ACHN (cell line): ENCODE data around the gene SERPINB5.
"Not testable (repeated sequence)": the region's sequence is repeated elsewhere in the genome, so short reads cannot be mapped to it uniquely, and the experiment has no call there.

ENCODE experiments used
- DNase-seq: peaks from one replicate; pipeline ENCODE4 v3.0.0-alpha.2; 2015
- in situ Hi-C: cut with HindIII; loops from 2 replicates; pipeline ENCODE4 v1.10.0; 2017; ENCODE audit warnings: low sequenced_read_pairs, low pct_ligation_motif_present, low pct_unique_long_range_greater_than_20kb

Gene SERPINB5, protein sequence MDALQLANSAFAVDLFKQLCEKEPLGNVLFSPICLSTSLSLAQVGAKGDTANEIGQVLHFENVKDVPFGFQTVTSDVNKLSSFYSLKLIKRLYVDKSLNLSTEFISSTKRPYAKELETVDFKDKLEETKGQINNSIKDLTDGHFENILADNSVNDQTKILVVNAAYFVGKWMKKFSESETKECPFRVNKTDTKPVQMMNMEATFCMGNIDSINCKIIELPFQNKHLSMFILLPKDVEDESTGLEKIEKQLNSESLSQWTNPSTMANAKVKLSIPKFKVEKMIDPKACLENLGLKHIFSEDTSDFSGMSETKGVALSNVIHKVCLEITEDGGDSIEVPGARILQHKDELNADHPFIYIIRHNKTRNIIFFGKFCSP

DNA sequence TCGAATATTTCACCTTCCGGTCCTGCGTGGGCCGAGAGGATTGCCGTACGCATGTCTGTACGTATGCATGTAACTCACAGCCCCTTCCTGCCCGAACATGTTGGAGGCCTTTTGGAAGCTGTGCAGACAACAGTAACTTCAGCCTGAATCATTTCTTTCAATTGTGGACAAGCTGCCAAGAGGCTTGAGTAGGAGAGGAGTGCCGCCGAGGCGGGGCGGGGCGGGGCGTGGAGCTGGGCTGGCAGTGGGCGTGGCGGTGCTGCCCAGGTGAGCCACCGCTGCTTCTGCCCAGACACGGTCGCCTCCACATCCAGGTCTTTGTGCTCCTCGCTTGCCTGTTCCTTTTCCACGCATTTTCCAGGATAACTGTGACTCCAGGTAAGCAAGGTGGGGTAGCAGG is at the start of gene SERPINB5:
Gene SERPINB5, plus strand, starts transcription at position 291 of the 400 bp plus-strand sequence. CDS start 7,471 bp downstream, outside the sequence.
- no peak for DNase-seq

DNA sequence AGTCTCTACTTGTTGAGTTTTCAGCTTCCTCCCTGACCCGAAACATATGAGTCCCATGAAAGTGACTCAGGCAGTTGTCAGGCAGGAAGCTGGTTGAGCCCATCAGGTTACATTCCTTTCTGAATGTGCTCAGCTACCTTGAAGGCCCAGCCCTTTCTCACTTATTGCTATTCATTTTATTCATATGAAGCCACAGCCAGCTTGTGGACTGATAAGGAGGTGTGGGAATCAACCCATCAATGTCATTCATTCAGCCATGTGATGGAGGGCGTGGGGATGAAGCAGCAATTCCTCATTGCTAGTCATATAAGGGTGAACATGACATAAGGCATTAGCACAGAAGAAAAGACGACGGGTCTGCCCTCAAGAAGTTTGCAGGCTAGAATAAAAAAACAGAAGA is 49.2 kb upstream of the SERPINB5 start:
- in situ Hi-C loops = loop anchor here (25.0 kb wide), 1 partner anchor 390 kb away; no protein-coding TSS in a partner anchor
- peak; percentile 9 for DNase-seq

More for the DNA sequence above, at the start of gene SERPINB5:
- in situ Hi-C loops = no loop called here

DNA sequence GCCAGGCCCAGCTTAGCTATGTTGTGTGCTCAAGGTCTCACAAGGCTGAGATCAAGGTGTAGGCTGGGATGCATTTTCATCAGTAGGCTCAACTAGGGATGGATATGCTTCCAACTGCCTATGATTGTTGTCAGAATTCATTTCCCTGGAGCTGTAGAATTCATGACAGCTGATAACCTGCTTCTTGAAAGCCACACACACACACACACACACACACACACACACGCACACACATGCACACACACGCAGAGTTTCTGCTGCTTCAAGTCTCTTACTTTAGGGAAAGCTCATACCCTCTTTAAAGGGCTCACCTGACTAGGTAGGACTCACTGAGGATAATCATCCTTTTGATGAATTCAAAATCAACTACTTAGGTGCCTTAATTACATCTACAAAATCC is 46.2 kb upstream of the SERPINB5 start:
- in situ Hi-C loops = loop anchor here (25.0 kb wide), 1 partner anchor 393 kb away; no protein-coding TSS in a partner anchor
- DNase-seq = no peak

DNA sequence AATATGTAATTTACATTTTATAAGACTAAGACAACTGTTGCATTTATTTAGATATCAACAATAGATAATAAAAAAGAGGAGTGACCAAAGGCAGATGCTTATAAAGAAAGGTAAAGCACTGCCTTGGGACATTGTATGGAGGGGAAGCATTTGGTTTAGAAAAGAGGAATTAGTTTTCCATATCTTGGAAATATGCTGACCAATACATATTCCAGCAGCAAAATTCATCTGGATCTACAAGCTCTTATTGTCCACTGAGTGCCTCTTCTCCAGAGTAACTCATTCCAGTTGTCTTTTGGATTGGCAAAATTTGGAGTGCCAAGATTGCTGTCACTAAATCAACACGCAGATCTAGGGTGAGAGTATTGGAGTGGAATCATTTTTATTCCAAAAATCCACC is 45.6 kb upstream of the SERPINB5 start:
- in situ Hi-C loops = loop anchor here (25.0 kb wide), 1 partner anchor 394 kb away; no protein-coding TSS in a partner anchor
- no peak for DNase-seq

DNA sequence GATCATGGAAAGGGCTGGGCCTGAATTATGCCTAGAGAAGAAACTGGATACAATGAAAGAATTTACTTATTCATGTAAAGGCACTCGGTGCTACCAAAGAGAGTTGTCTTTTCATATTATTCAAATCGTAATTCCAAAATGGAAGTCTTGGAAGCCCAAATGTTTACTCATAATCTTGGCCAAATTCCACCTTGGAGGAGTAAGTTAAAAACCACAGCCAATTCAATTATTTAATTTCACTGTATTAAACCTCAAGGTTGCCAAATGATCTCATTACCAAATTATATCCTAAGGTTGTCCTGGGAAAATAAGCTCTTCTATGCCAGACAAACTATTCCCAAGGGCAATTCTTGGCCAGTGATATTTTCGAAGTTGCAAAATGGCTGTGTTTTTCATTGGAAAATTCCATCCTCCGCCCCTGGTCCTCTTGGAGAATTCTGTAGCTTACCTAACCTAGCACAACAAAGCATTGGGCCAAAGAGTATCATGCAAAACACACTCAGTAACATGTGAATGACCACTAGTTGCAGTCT is 43.4 kb upstream of the SERPINB5 start:
- no peak for DNase-seq
- in situ Hi-C loops = loop anchor here (25.0 kb wide), 1 partner anchor 396 kb away; no protein-coding TSS in a partner anchor

DNA sequence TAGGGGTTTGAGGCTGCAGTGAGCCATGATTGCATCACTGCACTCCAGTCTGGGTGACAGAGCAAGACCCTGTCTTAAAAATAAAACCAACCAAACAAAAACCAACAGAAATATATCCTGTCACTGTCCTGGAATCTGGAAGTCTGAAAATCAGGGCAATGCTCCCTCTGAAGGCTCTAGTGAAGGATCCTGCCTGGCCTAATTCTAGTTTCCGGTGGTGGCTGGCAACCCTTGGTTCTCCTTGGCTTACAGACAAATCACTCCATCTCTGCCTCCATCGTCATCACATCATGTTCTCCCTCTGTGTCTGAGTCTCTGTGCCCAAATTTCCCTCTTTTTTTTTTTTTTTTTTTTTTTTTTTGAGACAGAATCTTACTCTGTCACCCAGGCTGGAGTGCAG is 38.6 kb upstream of the SERPINB5 start:
- in situ Hi-C loops = loop anchor here (25.0 kb wide), 1 partner anchor 401 kb away; no protein-coding TSS in a partner anchor
- DNase-seq = no peak

DNA sequence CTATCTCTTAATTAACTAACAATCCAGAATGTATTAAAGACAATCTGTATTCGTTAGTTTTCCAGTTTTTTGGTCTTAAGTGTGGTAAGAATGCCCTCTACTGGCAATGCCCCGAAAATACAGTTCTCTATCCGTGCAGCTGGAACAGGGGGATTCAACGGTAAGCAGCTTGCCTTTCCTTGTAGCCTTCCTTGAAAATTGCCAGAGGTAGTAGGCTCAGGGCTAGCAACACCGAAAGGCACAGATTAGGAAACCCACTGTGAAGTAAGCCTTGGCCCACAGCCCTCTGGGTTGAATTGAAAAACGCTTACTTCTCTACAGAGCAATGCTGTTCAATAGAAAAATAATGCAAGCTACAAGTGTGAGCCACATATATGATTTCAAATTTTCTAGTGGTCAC is 37.4 kb upstream of the SERPINB5 start:
- DNase-seq = peak; percentile 57
- in situ Hi-C loops = loop anchor here (25.0 kb wide), 1 partner anchor 402 kb away; no protein-coding TSS in a partner anchor

DNA sequence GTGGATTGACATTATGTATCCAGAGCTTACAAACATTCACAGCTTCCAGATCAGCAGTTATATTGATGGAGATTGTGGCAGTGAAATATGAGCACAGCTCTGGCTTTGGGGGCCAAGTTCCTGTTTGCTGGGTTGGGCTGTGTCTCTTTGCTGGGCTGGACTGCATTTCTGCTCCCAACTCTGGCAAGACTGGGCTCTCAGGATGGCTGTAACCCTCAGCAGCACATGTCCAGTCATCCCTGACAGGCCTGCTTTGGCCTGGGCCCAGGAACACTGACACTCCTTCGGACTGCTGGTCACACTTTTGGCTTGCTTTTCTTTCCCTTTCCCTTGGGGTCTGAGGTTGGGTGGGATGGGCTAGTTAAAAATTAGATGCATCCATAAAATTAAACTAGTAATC is 36.5 kb upstream of the SERPINB5 start:
- peak; percentile 18 for DNase-seq
- in situ Hi-C loops = loop anchor here (25.0 kb wide), 1 partner anchor 403 kb away; no protein-coding TSS in a partner anchor

DNA sequence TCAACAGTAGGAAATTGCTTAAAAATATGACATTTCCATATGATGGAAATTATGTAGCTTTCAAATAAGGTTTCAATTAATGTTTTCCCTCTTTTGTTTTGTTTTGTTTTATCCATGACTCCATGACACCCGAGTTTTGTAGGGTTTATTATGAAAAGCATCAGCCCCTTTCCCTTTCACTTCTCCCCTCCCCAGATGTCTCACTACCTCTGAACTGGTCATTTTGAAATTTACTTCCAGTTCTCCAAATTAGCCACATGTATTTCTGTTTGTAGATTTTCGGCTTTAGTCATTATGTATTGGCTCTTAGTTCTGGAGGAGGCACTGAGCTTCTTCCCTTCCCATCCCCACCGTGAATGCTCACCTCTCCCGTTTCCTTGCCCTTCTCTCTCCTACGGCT is 35.9 kb upstream of the SERPINB5 start:
- in situ Hi-C loops = loop anchor here (25.0 kb wide), 1 partner anchor 404 kb away; no protein-coding TSS in a partner anchor
- no peak for DNase-seq

DNA sequence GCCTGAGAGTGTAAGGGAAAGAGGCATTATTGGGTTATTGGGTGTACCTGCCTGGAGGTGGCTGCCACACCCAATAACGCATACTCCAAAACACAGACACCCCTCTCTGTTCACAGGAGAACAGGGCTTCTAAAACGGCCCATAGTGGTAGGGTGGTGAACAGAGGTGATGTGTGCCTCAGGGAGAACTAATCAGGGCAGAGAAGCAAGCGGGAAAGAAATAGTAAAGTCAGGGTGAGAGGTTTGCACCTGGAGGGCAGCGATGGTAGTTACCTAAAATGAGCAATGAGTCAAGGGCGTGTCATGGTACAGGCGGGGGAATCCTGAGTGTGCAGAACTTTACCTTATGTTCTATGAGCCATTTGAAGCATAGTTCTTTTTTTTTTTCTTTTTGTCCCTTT is 32.9 kb upstream of the SERPINB5 start:
- no peak for DNase-seq
- in situ Hi-C loops = loop anchor here (25.0 kb wide), 1 partner anchor 407 kb away; no protein-coding TSS in a partner anchor

DNA sequence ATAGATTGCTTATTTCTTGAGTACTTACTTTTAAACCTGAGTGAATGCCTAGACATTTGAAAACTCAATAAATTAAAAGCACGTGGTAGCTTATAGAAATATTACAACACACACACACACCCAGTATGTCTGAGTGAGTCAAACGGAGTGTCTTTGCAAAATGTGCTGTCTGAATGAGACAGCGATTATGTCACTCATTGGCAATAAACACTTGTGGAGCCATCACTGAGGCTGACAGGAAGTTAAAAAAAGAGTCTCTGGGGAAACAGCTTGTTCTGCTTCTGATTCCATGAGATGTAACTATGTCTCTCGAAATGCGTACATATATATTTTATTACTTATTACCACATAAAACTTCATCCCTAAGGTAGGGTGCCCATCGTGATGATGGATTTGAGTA is 32.2 kb upstream of the SERPINB5 start:
- no peak for DNase-seq
- in situ Hi-C loops = loop anchor here (25.0 kb wide), 1 partner anchor 407 kb away; no protein-coding TSS in a partner anchor

DNA sequence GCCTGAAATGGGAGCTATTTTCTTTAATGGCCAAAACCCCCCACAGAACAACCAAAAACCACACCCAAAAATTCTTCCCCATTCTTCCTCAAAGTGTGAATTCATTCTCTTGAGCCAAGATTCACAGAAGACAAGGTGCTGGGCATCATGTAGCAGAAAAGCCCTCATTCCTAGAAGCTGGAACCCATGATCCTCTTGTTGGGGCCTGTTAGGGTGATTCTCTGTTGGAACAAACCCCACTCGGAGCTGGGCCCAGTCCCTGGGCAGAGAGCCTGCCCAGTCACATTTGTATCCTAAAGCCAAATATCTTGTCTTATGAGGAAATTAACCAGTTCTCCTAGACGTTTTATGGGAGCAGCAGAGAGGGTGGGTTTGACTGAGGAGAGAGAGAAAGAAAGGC is 31.7 kb upstream of the SERPINB5 start:
- in situ Hi-C loops = loop anchor here (25.0 kb wide), 1 partner anchor 408 kb away; no protein-coding TSS in a partner anchor
- no peak for DNase-seq

DNA sequence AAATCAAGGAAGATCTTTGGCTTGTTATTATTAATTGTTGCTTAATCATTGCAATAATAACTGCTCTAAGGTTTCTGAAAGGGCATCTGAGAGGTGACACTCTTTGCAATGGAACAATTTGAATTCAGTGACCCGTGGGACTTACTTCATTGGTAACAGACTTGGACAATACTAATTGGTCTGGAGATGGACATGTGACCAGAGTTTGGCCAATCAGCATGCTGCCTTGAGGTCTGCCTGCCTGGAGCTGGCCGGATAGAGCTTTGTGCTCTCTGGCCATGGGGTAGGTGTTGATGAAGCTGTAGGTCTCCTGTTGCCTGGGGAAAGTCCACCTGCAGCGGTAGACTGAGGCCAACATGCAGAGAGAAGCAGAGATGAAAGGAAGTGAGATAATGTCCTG is 30.5 kb upstream of the SERPINB5 start:
- in situ Hi-C loops = loop anchor here (25.0 kb wide), 1 partner anchor 409 kb away; no protein-coding TSS in a partner anchor
- no peak for DNase-seq

DNA sequence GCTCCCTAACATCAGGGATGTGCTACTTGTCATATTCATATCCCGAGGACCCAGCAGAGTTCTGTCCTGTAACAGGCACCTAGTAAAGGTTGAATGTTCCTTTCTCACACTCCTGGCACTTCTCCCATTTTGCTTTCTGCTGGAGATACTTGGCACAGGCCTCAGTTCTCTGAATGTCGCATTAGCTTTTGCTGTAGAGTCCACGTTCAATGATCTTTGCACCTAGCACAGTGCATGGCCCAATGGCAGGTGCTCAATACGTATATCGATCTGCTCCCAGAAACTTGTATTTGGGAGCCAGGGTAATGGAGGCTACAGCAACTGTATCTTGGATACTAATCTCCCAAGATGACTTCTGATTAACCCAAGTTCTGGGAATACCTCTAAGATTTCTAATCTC is 29.7 kb upstream of the SERPINB5 start:
- DNase-seq = no peak
- in situ Hi-C loops = loop anchor here (25.0 kb wide), 1 partner anchor 410 kb away; no protein-coding TSS in a partner anchor

DNA sequence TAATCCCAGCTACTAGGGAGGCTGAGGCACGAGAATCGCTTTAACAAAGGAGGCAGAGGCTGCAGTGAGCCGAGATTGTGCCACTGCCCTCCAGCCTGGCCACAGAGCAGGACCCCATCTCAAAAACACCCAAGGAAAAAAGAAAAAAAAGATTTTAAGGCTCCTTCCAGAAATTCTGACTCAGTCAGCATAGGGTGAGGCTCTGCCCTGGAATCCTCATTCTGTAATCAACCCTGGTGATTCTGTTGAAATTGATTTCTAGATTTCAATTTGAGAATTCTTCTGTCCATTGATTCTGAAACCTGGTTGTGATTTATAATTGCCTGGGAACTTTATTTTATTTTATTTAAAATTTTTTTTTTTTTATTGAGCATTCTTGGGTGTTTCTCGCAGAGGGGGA is 27.3 kb upstream of the SERPINB5 start:
- DNase-seq = no peak

DNA sequence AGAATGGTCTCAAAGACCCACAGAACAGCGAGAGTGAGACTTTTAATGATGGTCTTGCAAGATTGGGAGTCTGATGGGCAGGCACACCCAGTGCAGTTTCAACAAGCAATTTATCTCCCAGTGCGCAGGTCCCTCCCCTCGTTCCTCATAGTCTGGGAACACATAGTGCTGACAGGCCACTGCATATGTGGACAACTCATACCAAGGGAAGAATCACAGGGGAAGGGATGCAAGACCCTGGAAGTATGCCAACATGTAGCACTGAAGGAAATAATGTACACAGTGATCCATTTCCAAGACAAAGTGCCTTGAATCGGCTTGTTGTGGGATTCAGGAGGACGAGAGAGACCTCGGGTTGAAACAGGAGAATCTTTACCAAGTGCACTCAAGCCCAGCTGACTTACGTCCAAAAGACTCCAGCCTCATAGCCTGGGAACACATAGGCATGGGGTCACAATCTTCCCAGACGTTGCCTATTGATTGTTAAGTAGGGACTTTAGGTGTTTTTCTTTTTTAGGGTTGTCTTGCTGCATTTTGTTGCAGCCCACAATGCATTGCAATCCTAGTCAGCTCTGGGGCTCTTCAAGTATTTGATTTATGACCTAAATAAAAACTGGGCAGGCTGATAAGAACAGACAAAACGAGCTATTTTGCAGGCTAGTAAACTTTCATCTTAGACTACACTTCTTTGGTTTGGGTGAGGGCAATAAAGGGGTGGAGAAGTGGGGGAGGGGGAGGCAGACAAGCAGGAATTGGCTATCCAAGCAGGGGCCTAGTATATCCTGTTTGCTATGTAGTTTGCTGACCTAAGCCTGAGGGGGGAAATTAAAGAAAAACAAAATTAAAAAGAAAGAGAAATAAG is 24.7 kb upstream of the SERPINB5 start:
- DNase-seq = no peak

More for the DNA sequence above, 27.3 kb upstream of the SERPINB5 start:
- in situ Hi-C loops = loop anchor here (25.0 kb wide), 1 partner anchor 412 kb away; no protein-coding TSS in a partner anchor

DNA sequence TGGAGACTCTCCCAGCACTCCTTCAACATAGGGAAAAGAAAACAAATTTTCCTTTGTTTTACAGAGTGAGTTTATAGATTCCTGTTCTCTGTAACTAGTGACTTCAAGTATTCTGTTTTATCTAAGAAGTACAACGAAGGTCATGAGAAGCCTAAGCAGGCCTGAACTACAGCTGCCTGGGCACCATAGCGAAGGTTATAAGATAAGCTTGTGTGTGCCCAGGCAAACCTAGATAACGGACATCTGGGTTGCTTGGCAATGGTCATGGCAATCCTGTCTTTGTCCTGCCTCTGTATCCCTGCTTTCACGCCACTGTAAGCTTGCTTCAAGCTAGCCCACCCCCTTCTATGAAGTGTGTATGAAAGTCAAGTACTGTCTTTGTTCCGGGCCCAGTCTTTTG is 24.0 kb upstream of the SERPINB5 start:
- DNase-seq = not testable (repeated sequence)

More for the DNA sequence above, 24.7 kb upstream of the SERPINB5 start:
- in situ Hi-C loops = no loop called here

DNA sequence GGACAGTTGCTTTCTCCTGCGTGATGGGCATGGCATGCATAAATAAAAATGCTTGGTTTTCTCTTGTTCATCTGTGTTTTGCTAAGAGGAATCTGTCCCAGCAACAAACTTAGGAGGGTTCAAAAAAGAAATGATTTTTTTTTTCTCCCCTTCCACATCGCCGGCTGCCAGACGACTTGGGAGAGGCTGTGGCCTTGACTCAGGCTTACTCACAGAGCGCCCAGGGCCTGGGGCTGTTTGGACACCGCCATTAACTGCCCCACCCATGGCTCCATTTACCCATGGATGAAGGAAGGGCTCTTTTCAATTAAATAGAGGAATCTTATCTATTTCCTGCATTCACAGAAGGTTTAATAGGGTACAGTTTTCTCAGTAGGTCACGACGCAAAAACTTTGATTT is 22.3 kb upstream of the SERPINB5 start:
- DNase-seq = no peak
- in situ Hi-C loops = no loop called here

More for the DNA sequence above, 24.0 kb upstream of the SERPINB5 start:
- in situ Hi-C loops = not testable (repeated sequence)
